Ovary (tissue), 9 donors: ENCODE measurements around the gene SDHAF1. TPM values are rescaled to one million over a fixed set of nuclear protein-coding genes. Genes with fewer than 3 reads are reported as not detected.

ENCODE experiments used
- DNase-seq, 5 donors: peaks; one replicate each; pipeline ENCODE4 v3.0.0-alpha.2; 2019 to 2020
- H3K27ac ChIP-seq, 2 donors: fragments of 200-600 bp; one replicate each; pipeline versions ENCODE4 v1.5.1 to v1.8.0; 2019 to 2022
- H3K27me3 ChIP-seq: fragments of 200-600 bp; one replicate; pipeline ENCODE4 v1.8.0; 2022
- H3K36me3 ChIP-seq: fragments of 200-600 bp; sonication (generic); one replicate; pipeline ENCODE4 v1.5.1; 2019
- H3K4me1 ChIP-seq: one replicate; pipeline ENCODE4 v1.8.1; 2013; ENCODE audit warnings: mild to moderate bottlenecking, moderate library complexity; ENCODE audit not compliant: insufficient read depth
- H3K4me3 ChIP-seq: fragments of 200-600 bp; sonication (generic); one replicate; pipeline ENCODE4 v1.5.1; 2017
- H3K9me3 ChIP-seq, 2 donors: fragments of 200-600 bp in 1 of 2; sonication (generic) in 1 of 2; one replicate each; pipeline versions ENCODE4 v1.5.1 to v1.8.1; 2013 to 2019; ENCODE audit warnings: mild to moderate bottlenecking in 1 of 2, moderate library complexity in 1 of 2
- EP300 ChIP-seq: sonication (generic); formaldehyde crosslinking; IDR thresholded peaks from one replicate; pipeline ENCODE4 v1.6.1; 2017; ENCODE audit warnings: antibody characterized with exemption
- POLR2A ChIP-seq: fragments of 450-650 bp; IDR thresholded peaks from one replicate; pipeline ENCODE4 v1.6.1; 2017; ENCODE audit warnings: antibody characterized with exemption, mild to moderate bottlenecking, moderate library complexity
- WGBS, 3 donors: extraction: QIAGEN DNeasy Blood & Tissue Kit in 1 of 3; methylation state at CpG; one replicate each; pipeline versions ENCODE4 v1.1.5 to v1.1.7; 2013 to 2017; 5-methylcytosine and 5-hydroxymethylcytosine counted together
- intact Hi-C, 4 donors: fragments of 100-400 bp; cut with DNase I; formaldehyde crosslinking; loops; one replicate each; pipeline versions ENCODE4 v1.11.0 to v1.15.1; 2022 to 2023
- polyA plus RNA-seq, 2 donors: library from polyadenylated mRNA; stranded (reverse); fragments of 200-250 nt in 1 of 2; fragments of 350-450 nt in 1 of 2; fragmentation: Illumina TruSeq in 1 of 2; extraction: RNeasy Lipid Tissue Mini Kit (QIAGEN cat#74804) in 1 of 2; gene quantifications; one replicate each; pipeline ENCODE4 v1.2.3, GENCODE V29; 2013 to 2014
- total RNA-seq, 7 donors: library from RNA; depleted of rRNA in 2 of 7; stranded (reverse); fragments of >200 nt in 2 of 7; fragmentation: NEBNext Ultra II Directional in 3 of 7; extraction: Animal tissue kit (Norgen Biotek cat#: 25700) in 3 of 7; gene quantifications; one replicate each; pipeline versions ENCODE4 v1.1.0 to v1.2.4, GENCODE V29; 2016 to 2023
- TF ChIP-seq, protein P1 (sequence below), 3 donors: fragments of 450-650 bp in 2 of 3; fragments of 200-600 bp in 1 of 3; IDR thresholded peaks; one replicate each; pipeline versions ENCODE4 v1.5.1 to v1.8.0; 2016 to 2022; ENCODE audit warnings: antibody characterized with exemption in 3 of 3, mild to moderate bottlenecking in 1 of 3
- donor health status: DM: no; HTN: no; CAD: no; lungs with moderate emphysema.
- donor health status: DM: no; HTN: no; CAD: no.
- donor health status: Bipolar disorder and iron deficiency.
- donor health status: DM: yes; HTN: yes; CAD: no.
- donor health status: DM: no; HTN: no; CAD: no.
- donor health status: DM: yes; HTN: yes; CAD: no.

Gene SDHAF1
- total and polyA plus RNA-seq, 9 donors, result 11.2 to 78.6 (median 20.2) TPM

DNA sequence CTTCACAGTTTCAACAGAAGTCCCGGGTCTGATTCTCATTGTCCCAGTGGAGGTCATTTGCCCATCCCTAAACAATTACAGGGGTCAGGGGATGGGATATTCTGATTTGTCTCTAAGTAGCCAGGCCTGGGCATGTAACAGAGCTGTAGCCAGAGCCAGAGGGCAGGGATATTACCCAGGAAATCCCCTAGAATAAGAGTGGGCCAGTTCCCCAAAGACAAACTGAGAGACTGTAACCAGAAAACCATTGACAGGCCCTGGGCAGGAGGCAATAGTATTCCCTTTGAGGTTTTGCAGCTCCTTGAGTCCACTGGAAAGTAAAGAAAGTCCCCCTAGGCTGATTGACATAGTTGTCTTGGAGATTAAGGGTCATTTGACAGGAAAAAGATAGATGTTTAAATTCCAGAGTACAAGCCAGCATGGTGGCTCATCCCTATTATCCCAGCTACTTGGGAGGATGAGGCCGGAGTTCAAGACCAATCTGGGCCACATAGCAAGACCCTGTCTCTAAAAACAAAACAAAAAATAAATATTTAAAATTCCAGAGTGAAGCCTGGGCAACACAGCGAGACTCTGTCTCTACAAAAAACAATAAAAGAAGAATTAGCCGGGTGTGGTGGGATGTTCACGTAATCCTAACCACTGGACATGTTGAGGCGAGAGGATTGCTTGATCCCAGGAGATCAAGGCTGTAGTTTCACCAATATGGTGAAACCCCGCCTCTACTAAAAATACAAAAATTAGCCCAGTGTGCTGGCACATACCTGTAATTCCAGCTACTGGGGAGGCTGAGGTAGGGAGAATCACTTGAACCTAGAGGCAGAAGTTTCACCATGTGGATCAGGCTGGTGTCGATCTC lies 1.9 kb upstream of the SDHAF1 start:
- Histone ChIP-seq H3K36me3 (no peaks in the 10 kb centered on the region), H3K27me3 (no peaks in the 10 kb centered on the region), H3K9me3 (no peaks in the 10 kb centered on the region), H3K4me1 (peaks cover 9% of the 10 kb centered on the region), H3K4me3 (no peak overlapping the region), H3K27ac (no peak overlapping the region)
- intact Hi-C loops, result no loop called here
- DNase-seq, result no peak
- TF ChIP-seq EP300 (no peak), POLR2A (no peak)
- TF ChIP-seq, protein P1, sequence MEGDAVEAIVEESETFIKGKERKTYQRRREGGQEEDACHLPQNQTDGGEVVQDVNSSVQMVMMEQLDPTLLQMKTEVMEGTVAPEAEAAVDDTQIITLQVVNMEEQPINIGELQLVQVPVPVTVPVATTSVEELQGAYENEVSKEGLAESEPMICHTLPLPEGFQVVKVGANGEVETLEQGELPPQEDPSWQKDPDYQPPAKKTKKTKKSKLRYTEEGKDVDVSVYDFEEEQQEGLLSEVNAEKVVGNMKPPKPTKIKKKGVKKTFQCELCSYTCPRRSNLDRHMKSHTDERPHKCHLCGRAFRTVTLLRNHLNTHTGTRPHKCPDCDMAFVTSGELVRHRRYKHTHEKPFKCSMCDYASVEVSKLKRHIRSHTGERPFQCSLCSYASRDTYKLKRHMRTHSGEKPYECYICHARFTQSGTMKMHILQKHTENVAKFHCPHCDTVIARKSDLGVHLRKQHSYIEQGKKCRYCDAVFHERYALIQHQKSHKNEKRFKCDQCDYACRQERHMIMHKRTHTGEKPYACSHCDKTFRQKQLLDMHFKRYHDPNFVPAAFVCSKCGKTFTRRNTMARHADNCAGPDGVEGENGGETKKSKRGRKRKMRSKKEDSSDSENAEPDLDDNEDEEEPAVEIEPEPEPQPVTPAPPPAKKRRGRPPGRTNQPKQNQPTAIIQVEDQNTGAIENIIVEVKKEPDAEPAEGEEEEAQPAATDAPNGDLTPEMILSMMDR (IDR thresholded peaks at IDR 0.05), result no peak
- 83 to 92% (median 90%) methylated on average over 8 of the region's 8 CpGs for WGBS, 3 donors

DNA sequence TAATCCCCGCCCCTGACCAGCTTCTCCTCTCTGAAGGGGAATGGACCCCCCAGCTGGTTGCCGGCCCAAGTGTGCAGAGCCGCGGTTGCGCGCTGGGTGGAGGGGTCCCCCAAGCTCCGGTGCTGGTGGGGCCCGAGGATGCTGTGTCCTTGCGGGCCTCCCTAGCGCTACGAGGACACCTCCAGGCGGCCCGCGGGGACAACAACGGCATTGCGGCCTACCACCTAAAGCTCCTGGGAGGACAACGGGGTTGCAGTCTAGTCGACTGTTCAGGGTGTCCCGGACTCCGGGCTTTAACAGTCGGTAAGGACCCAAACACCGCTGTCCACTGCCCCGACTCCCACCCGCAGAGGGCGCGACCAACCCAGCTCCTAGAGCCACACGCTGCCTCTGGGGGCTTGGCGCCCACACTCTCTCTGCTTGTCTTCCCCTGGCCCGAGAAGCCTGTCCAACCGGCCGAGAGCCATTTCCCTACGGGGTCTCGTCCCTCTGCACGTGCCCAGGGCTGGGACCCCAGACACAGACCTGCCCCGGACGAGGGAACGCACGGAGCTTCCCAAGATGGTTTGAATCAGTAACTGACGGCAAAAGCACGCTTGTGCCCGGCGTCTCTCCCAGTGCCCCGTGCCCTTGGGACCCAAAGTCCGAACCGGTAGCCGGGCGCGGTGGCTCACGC lies 927 bp upstream of the SDHAF1 start:
- no peak for TF ChIP-seq EP300
- TF ChIP-seq, protein P1 (IDR thresholded peaks at IDR 0.05), result no peak
- no peak for TF ChIP-seq POLR2A
- Histone ChIP-seq H3K4me1 (peaks cover 9% of the 10 kb centered on the region), H3K27me3 (no peaks in the 10 kb centered on the region), H3K4me3 (peak overlapping the region; percentile 97), H3K9me3 (no peaks in the 10 kb centered on the region), H3K36me3 (no peaks in the 10 kb centered on the region), H3K27ac (no peak overlapping the region)
- intact Hi-C loops, result no loop called here
- peak in 4 of 5 donors; percentile 35 to 59 (median 55) for DNase-seq
- 24 to 36% (median 33%) methylated on average over 47 to 49 of the region's 49 CpGs for WGBS, 3 donors

DNA sequence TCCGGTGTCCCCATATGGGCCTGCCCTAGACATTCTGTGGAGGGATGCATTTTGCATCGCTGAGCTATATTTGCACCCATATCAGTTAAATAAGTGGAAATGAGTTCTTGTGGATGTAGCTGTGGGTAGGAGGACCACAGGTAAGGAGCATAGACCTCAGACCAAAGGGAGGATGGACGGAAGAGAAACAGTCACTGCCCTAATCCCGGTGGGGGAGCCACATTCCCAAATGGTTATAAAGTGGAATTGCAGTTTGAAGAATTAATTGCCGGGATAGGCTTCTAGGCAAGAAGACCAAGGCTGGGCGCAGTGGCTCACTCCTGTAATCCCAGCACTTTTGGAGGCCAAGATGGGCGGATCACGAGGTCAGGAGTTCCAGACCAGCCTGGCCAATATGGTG lies 1.8 kb downstream of the SDHAF1 start:
- DNase-seq, result no peak
- no peak overlapping the region for H3K27ac ChIP-seq
- WGBS, 3 donors, result 85 to 90% (median 88%) methylated on average over 8 of the region's 8 CpGs
- H3K4me1 ChIP-seq, result peaks cover 9% of the 10 kb centered on the region
- TF ChIP-seq, protein P1 (IDR thresholded peaks at IDR 0.05), result no peak
- TF ChIP-seq POLR2A (no peak), EP300 (no peak)
- no peaks in the 10 kb centered on the region for H3K27me3 ChIP-seq
- no peak overlapping the region for H3K4me3 ChIP-seq
- no peaks in the 10 kb centered on the region for H3K36me3 ChIP-seq
- intact Hi-C loops, result loop anchor here in 1 of 4 donors (2.0 kb wide), 1 partner anchor 118 kb away; the partner anchor contains the start of genes POLR2I and TBCB
- H3K9me3 ChIP-seq, result no peaks in the 10 kb centered on the region

DNA sequence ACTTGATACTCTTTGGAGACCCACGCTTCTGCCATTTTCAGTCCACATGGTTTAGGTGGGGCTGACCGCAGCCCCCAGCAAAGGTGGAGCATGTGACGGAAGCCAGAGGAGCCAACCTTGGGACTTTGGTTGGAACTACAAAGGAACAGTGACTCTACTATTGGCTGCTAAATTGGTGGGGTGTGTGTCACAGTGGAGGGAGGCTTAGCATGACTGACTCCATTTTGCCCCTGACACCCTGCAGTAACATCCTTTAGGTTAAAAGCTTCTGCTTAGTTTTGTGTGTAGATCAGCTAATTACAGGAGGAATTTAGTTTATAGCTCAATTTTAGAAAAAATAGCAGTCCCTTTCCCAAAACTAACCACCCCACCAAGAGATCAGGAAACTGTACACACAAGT lies 6.6 kb downstream of the SDHAF1 start:
- intact Hi-C loops, result loop anchor here in 1 of 4 donors (10.0 kb wide), 1 partner anchor 53 kb away; the partner anchor contains the start of genes THAP8 and WDR62
- Histone ChIP-seq H3K36me3 (no peaks in the 10 kb centered on the region), H3K27me3 (no peaks in the 10 kb centered on the region), H3K4me3 (no peak overlapping the region), H3K4me1 (no peaks in the 10 kb centered on the region), H3K9me3 (no peaks in the 10 kb centered on the region), H3K27ac (no peak overlapping the region)
- WGBS, 3 donors, result 94 to 98% (median 95%) methylated on average over 3 of the region's 3 CpGs
- no peak for DNase-seq
- TF ChIP-seq EP300 (no peak), POLR2A (no peak)
- TF ChIP-seq, protein P1 (IDR thresholded peaks at IDR 0.05), result no peak
